ENCODE results near the gene PCBP3. TPM values are rescaled to one million over a fixed set of nuclear protein-coding genes. Genes with fewer than 3 reads are reported as not detected.
"Not testable (repeated sequence)": the region's sequence is repeated elsewhere in the genome, so short reads cannot be mapped to it uniquely, and the experiment has no call there.

PCBP3 gene
- total and polyA plus RNA-seq, 10 of the 15 experiments (the other 5 are each of a cell fraction or from before 2014, with no cell fraction given), result 0.09 to 1.3 (median 0.46) TPM; not detected in 3

DNA sequence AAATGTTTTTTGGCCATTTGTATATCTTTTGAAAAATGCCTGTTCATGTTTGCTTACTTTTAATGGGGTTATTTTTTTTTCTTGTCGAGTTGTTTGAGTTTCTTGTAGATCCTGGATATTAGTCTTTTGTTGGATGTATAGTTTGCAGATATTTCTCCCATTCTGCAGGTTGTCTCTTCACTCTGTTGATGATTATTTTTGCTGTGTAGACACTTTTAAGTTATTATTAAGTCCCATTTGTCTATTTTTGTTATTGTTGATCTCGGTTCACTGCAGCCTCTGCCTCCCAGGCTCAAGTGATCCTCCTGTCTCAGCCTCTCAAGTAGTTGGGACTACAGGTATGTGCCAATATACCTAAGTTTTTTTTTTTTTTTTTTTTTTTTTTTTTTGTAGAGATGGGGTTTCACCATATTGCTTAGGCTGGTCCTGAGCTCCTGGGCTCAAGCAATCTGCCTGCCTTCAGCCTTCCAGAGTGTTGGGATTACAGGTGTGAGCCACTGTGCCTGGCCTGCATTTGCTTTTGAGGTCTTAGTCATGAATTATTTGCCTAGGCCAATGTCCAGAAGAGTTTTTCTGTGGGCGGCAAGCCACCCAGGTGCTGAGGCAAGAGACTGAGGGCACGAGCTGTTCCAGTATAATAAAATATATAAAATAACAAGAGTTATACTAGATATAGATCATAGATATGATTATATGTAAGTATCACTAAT is 18.5 kb downstream of the PCBP3 start:
- H3K79me2 ChIP-seq (ENCODE audit: control insufficient read depth, insufficient read depth, low read length); H2AFZ ChIP-seq (ENCODE audit: control insufficient read depth, low read depth, low read length); H3K9me3 ChIP-seq (replicated peaks; ENCODE audit: control insufficient read depth, insufficient read depth, low read length); BruUV-seq (replicated peaks); FAIRE-seq; H3K4me1 ChIP-seq (ENCODE audit: control insufficient read depth, insufficient read depth, low read length); ATAC-seq; H3K36me3 ChIP-seq (ENCODE audit: control insufficient read depth in 2 of 2, insufficient read depth in 2 of 2, low read length in 1 of 2); SMC1A ChIA-PET (ENCODE audit: uncharacterized antibody, unreplicated experiment); H3K27me3 ChIP-seq (replicated peaks in 1 of 2; ENCODE audit: control insufficient read depth in 2 of 2, insufficient read depth in 2 of 2, low read length in 1 of 2); H4K20me1 ChIP-seq (ENCODE audit: control insufficient read depth, insufficient read depth); H3K4me2 ChIP-seq (ENCODE audit: control insufficient read depth, insufficient read depth); DNase-seq (ENCODE audit: low read depth, low spot score); POLR2A ChIA-PET; H3K4me3 ChIP-seq; H3K9ac ChIP-seq (ENCODE audit: control insufficient read depth, insufficient read depth, low read length); intact Hi-C loops (cut with micrococcal nuclease; ENCODE audit: unreplicated experiment); in situ Hi-C loops (cut with MboI); H3K27ac ChIP-seq (ENCODE audit: control insufficient read depth, insufficient read depth); RAD21 ChIA-PET (ENCODE audit: unreplicated experiment): not testable (repeated sequence)
- 85% methylated on average over 4 of the region's 4 CpGs for WGBS (ENCODE audit: insufficient coverage, insufficient replicate concordance, low lambda C conversion rate, missing lambda C conversion rate)
- CTCF ChIA-PET, result interaction anchor here (1.1 kb wide), 1 partner anchor 106 kb away, joined by 3 read pairs; no protein-coding TSS in a partner anchor

DNA sequence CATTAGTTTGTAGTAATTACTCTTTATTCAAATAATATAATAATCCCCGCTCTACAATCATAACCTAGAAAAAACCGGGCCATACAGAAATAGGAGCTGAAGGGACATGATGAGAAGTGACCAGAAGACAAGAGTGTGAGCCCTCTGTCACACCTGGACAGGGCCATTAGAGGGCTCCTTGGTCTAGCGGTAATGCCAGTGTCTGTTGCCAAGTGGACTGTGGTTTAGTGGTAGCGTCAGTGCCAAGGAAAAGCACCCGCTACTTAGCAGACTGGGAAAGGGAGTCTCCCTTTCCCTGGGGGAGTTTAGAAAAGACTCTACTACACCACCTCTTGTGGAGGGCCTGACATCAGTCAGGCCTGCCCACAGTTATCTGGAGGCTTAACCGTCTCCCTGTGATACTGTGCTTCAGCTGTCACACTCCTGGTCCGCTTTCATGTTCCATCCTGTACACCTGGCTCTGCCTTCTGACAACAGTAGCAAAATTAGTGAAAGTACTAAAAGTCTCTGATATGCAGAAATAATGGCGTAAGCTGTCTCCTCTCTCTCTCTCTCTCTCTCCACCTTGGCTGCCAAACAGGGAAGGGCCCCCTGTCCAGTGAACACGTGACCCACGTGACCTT is 19.2 kb downstream of the PCBP3 start:
- H3K4me3 ChIP-seq; in situ Hi-C loops (cut with MboI); H3K36me3 ChIP-seq (ENCODE audit: control insufficient read depth in 2 of 2, insufficient read depth in 2 of 2, low read length in 1 of 2); ATAC-seq; FAIRE-seq; H3K27me3 ChIP-seq (replicated peaks in 1 of 2; ENCODE audit: control insufficient read depth in 2 of 2, insufficient read depth in 2 of 2, low read length in 1 of 2); intact Hi-C loops (cut with micrococcal nuclease; ENCODE audit: unreplicated experiment); H4K20me1 ChIP-seq (ENCODE audit: control insufficient read depth, insufficient read depth); H3K4me2 ChIP-seq (ENCODE audit: control insufficient read depth, insufficient read depth); H3K27ac ChIP-seq (ENCODE audit: control insufficient read depth, insufficient read depth); H3K79me2 ChIP-seq (ENCODE audit: control insufficient read depth, insufficient read depth, low read length); RAD21 ChIA-PET (ENCODE audit: unreplicated experiment); H2AFZ ChIP-seq (ENCODE audit: control insufficient read depth, low read depth, low read length); POLR2A ChIA-PET; BruUV-seq (replicated peaks); H3K9me3 ChIP-seq (replicated peaks; ENCODE audit: control insufficient read depth, insufficient read depth, low read length); SMC1A ChIA-PET (ENCODE audit: uncharacterized antibody, unreplicated experiment); H3K4me1 ChIP-seq (ENCODE audit: control insufficient read depth, insufficient read depth, low read length); H3K9ac ChIP-seq (ENCODE audit: control insufficient read depth, insufficient read depth, low read length); DNase-seq (ENCODE audit: low read depth, low spot score): not testable (repeated sequence)
- 73% methylated on average over 10 of the region's 10 CpGs for WGBS (ENCODE audit: insufficient coverage, insufficient replicate concordance, low lambda C conversion rate, missing lambda C conversion rate)
- CTCF ChIA-PET, result interaction anchor here (1.1 kb wide), 1 partner anchor 107 kb away, joined by 3 read pairs; no protein-coding TSS in a partner anchor

Measured in GM12878 (cell line).